ENCODE results near the gene CCM2.
"Not testable (repeated sequence)": the region's sequence is repeated elsewhere in the genome, so short reads cannot be mapped to it uniquely, and the experiment has no call there.

Gene CCM2

DNA sequence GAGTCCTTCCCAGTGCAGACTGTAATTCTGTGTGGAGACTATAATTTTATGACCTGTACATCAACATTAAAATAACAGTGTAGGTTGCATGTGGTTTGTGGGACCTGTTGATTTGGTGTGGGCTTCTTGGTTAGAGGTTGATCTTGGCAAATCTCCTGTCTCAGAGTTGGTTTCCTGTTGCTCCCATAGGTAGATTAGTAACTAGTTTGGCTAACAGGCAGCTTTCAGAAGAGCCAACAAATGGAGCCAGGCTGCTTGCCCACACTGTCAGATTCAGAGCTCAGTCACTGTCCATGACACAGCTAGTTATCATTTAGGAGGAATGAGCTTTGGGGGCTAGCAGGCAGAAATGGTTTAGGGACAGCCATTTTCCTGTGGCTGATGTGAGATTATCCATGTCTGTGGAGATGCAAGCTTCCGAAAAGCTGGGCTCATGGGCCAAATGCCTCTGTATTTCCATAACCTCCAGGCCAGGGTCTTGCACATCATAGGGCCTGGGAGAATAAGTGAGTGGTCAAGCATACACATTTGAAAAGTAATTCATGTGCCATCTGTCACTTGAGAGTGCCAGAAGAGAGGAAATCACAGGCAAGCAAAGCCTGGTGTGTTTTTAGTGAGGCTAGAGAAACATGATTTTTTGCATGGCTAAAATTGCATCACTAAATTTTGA lies 33.4 kb downstream of the CCM2 start:
- DNase-seq (ENCODE audit: low read depth), result no peak

DNA sequence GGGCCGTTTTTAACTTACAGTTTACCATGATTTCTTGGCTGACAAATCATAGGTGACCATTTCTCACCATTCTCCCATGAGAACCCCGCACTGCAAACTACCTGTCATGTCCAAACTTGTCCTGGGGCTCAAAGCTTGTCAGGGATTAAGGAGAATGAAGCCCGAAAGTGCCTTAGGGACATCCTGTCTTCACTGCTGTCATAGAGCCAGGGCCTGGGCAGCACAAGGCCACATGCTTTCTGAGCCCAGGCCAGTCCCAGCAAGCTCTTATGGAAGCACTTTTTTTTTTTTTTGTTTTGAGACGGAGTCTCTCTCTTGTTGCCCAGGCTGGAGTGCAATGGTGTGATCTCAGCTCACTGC lies 33.9 kb downstream of the CCM2 start:
- no peak for DNase-seq (ENCODE audit: low read depth)

DNA sequence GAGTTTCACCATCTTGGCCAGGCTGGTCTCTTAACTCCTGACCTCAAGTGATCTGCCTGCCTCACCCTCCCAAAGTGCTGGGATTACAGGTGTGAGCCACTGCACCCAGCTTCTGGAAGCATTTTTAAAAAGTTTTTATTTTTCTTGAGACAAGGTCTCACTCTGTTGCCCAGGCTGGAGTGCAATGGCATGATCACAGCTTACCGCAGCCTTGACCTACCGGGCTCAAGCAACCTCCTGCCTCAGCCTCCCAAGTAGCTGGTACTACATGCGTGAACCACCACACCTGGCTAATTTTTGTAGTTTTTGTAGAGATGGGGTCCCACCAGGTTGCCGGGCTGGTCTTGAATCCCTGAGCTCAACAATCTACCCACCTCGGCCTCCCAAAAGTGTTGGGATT lies 34.7 kb downstream of the CCM2 start:
- not testable (repeated sequence) for DNase-seq (ENCODE audit: low read depth)

DNA sequence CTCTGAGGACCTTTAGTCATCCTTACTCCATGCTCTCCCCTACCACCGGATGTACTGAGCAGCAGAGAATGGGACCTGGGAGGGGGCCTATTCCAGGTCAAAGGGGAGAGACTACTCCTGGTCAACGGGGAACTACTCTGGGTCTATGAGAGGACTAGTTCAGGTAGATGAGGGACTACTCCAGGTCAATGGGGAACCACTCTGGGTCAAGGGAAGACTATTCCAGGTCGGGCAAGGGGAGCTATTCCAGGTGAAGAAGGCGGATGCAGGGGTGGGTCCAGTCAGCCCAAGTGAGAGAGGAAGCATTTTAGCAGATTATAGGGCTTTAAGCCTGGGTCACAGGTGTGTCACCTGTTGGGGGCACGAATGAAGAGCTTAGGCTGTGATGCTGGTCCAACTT lies 35.4 kb downstream of the CCM2 start:
- no peak for DNase-seq (ENCODE audit: low read depth)

DNA sequence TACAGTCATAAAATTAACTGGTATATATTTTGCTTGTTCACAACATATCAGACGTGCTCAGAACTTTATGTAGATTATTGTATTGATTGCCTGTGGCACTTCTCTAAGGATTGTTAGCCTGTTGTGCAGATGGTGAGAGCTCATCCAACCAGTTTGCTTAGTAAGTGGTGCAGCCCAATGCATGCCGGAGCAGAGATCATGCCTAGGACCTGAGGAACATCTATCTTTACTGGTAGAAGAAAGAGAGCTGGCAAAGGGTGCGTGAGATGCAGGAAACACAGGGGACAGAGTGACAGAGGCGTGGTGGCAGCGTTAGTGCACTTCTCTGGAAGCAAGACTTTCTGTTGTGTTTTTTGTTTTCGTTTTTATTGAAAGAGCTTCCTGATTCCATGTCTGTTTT lies 35.9 kb downstream of the CCM2 start:
- no peak for DNase-seq (ENCODE audit: low read depth)

DNA sequence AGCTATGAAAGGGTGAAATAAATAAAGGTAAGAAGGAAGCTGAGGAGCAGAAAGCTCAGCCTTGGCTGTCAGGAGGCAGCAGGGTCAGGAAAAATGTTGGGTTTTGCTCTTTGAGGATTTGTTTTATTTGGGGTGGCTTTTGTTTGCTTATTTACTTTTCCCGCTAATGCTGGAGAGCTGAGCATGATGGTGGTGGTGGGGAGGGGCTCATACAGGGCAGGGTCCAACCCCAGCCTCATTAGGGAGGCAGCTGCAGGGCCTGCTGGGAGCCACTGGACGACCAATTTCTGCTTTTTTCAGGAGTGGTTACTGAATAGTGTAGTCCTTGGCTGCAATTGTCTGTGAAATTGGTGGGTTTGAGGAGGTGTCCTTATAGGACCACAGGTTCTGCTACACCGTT lies 36.3 kb downstream of the CCM2 start:
- no peak for DNase-seq (ENCODE audit: low read depth)

DNA sequence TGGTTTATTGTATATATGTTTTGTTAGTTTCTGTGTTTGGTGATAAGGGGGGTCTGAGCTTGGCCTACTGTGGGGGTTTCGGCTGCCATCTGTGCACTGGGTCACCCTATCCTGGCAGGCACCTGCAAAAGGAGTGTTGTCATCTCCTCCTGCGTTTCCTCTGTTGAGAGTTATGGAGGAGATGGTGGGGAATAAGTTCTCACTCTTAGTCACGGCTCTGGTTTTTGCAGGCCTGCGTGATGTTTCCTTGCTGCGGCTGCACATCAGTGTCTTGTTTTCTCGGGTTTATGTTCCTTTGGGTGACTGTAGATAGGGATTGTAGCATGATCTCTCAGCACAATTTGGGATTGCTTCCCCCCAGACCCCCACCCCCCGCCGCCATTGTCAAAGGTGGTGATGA lies 36.8 kb downstream of the CCM2 start:
- DNase-seq (ENCODE audit: low read depth), result no peak

- DNase-seq (ENCODE audit: low read depth), result no peak
These were observed 37.9 kb downstream of the CCM2 start for GRCh38 chr7:45037876-45038275.

- DNase-seq (ENCODE audit: low read depth), result no peak
These were observed 39.1 kb downstream of the CCM2 start for GRCh38 chr7:45039106-45039505.

DNA sequence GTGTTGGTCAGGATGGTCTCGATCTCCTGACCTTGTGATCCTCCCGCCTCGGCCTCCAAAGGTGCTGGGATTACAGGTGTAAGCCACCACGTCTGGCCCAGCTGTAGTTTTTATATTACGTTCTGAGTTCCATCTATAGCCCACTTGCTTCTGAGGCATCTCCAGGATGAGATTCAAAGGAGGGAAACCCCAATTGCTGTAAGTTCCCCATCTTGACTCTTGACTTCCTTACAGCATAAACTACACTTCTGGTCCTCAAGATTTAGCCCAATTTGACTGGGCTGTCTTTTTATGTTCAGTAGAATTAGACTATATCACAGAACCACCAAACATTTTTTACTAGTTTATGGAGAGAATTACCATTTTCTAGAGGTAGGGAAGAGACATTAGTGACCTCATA lies 44.3 kb downstream of the CCM2 start:
- DNase-seq (ENCODE audit: low read depth), result no peak

GRCh38 chr7:45048748-45049147 lies 48.7 kb downstream of the CCM2 start:
- no peak for DNase-seq (ENCODE audit: low read depth)

DNA sequence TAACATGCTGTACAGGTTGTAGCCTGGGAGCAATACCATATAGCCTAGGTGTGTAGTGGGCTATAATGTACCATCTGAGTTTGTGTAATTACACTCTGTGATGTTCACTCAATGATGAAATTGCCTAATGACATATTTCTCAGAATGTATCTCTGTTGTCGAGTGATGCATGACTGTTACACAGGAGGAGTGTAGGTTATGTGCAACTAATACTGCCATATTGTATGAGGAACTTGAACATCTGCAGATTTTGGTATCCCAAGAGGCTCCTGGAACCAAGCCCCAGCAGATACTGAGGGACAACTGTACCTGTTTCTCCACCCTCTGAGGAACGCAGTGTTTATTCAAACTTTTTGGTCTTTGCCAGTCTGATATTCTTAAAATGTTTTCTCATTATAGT lies 50.2 kb downstream of the CCM2 start:
- DNase-seq (ENCODE audit: low read depth), result no peak

GRCh38 chr7:45052011-45052410 lies 52.0 kb downstream of the CCM2 start:
- DNase-seq (ENCODE audit: low read depth), result no peak

DNA sequence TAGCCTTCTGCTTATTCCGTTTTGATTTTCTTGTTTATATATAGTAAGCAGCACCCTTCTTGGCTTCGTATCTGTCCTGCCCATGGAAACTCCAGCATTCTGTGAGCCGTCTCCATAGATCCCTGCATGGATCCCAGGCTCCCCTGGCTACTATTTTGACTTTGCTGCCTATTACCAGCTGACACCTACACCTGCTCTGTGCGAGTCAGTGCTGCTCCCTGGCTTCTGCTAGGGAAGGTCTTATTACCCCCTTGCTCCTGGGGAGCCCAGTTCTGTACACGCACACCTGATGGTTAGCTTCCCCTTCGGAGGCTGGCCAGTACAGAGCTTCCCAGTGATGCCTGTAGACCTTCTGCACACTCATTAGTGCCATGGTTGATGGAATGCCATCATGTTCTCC lies 53.4 kb downstream of the CCM2 start:
- no peak for DNase-seq (ENCODE audit: low read depth)

DNA sequence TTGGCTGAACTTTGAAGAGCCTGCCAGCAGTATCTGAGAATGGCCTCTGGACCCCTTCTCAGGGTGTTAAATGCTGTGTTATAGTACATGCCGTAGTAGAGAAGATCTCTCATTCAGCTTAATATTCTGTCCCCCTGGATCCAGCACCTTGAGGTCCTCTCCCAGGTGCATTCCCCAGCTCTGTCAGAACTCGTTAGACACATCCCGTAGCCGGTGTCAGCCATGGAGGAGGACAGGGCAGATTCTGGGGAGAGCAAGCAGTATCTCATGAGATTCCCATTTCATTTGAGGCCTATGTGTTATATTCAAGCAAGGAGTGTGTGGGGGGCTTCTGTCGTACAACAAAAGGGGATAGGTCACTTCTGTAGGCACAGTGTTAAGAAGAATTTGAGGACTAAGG lies 53.9 kb downstream of the CCM2 start:
- no peak for DNase-seq (ENCODE audit: low read depth)

GRCh38 chr7:45054442-45054841 lies 54.4 kb downstream of the CCM2 start:
- DNase-seq (ENCODE audit: low read depth), result no peak

- DNase-seq (ENCODE audit: low read depth), result no peak
These were observed 55.0 kb downstream of the CCM2 start for GRCh38 chr7:45055016-45055415.

DNA sequence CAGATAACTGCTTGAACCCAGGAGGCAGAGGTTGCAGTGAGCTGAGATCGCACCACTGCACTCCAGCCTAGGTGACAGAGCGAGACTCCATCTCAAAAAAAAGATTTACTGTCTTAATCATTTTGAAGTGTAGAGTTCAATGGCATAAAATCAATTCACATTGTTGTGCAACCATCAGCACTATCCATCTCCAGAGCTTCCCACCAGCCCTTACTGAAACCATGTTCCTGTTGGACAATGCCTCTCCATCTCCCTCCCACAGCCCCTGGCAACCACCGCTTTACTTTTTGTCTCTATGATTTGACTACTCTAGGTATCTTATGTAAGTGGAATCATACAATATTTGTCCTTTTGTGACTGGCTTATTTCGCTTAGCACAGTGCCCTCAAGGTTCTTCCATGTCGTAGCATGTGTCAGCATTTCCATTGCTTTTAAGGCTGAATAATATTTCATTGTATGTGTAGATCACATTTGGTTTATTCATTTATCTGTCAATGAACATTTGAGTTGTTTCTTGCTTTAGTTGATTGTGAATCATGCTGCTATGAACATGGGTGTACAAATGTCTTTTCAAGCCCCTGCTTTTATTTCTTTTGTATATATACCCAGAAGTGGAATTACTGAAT lies 55.7 kb downstream of the CCM2 start:
- no peak for DNase-seq (ENCODE audit: low read depth)

GRCh38 chr7:45057878-45058277 lies 57.9 kb downstream of the CCM2 start:
- DNase-seq (ENCODE audit: low read depth), result no peak

DNA sequence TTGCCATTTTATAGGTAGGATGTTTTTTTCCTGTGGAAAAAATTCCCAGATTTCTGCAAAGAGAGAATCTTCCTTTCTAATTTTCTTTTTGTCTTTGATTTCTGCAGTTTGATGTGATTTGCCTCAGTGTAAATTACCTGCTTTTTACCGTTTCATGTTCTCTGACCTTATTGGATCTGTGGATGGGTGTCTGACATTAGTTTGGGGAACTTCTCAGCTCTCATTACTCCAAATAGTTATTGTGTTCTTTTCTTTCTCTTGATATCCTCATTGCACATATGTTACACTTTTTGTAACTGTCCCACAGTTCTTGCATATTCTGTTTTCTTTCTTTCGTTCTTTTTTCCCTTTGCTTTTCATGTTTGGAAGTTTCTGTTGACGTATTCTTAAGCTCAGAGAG lies 60.3 kb downstream of the CCM2 start:
- DNase-seq (ENCODE audit: low read depth), result no peak

DNA sequence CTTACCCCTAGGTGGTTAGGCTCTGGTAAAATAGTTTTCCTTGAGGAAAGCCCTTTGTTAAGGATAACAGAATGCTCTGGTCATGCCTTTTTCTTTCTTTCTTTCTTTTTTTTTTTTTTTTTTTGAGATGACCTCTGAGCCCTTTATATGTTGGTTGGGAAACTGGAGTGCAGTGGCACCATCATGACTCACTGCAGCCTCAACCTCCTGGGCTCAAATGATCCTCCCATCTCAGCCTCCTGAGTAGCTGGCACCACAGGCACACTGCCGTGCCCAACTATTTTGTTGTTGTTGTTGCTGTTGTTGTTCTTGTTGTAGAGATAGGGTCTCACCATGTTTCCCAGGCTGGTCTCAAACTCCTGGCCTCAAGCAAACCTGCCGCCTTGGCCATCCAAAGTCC lies 61.4 kb downstream of the CCM2 start:
- DNase-seq (ENCODE audit: low read depth), result no peak

GRCh38 chr7:45061806-45062425 lies 61.9 kb downstream of the CCM2 start:
- no peak for DNase-seq (ENCODE audit: low read depth)

DNA sequence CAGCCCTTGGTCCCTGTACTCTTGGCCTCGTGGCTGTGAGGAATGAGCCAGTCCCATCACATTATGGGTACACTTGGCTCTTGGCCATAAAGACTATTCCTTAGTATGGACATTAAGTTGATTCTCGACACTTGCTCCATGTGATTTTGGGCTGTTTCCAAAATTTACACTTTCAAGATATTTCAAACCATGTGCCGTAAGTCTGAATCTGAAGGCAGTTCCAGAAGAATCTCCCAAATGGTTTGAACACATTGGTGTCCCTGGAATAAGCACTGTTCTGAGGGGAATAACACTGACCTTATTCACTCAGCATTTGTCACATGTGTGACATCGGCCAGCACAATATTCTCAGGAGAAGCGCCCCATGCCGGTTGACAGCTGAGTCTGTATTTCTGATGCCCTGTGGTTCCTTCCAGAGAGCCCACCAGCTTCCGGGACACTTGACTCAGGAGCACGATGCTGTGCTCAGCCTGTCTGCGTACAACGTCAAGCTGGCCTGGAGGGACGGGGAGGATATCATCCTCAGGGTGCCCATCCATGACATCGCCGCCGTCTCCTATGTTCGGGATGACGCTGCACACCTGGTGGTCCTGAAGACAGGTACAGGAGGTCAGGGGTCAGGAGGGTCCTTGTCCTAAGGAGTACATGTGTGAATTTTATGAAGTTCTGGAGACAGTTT lies 64.2 kb downstream of the CCM2 start:
- DNase-seq (ENCODE audit: low read depth), result no peak
